Hepatocyte (in vitro differentiated cells): ENCODE results near the gene FLT4.

ENCODE experiments used
- CTCF ChIP-seq: fragments of 200-600 bp; sonication (generic); IDR thresholded peaks from 2 replicates; pipeline ENCODE4 v1.5.1; 2016; ENCODE audit warnings: antibody characterized with exemption, mild to moderate bottlenecking; ENCODE audit not compliant: poor library complexity
- EZH2 ChIP-seq: fragments of 200-600 bp; sonication (generic); IDR thresholded peaks from 2 replicates; pipeline ENCODE4 v1.6.1; 2016; ENCODE audit warnings: antibody characterized with exemption, mild to moderate bottlenecking, borderline replicate concordance
- EZH2phosphoT487 ChIP-seq: fragments of 200-600 bp; sonication (generic); IDR thresholded peaks from one replicate; pipeline ENCODE4 v1.6.1; 2018; ENCODE audit warnings: antibody characterized with exemption, mild to moderate bottlenecking, low read depth, moderate library complexity; ENCODE audit not compliant: unreplicated experiment, severe bottlenecking

- TF ChIP-seq CTCF (no peak), EZH2phosphoT487 (no peak), EZH2 (no peak)
Measured at GRCh38 chr5:180647465-180647864, 1.9 kb downstream of the FLT4 start.
